GM12892 (cell line): ENCODE data around the gene IFITM1.

Experiments used
- POLR2A ChIP-seq: IDR thresholded peaks from 2 replicates; pipeline ENCODE4 v1.6.1; 2011; ENCODE audit warnings: low read depth, low read length, control low read depth
- TAF1 ChIP-seq: IDR thresholded peaks from 2 replicates; pipeline ENCODE4 v1.6.1; 2011; ENCODE audit warnings: low read depth, mild to moderate bottlenecking, control low read depth, low read length, borderline replicate concordance

GRCh38 chr11:293271-293851 is 20.5 kb upstream of the IFITM1 start:
- TF ChIP-seq TAF1 (no peak), POLR2A (no peak)
